ENCODE data around the gene NISCH.

Gene NISCH

GRCh38 chr3:52432225-52432624 is 23.2 kb upstream of the NISCH start:
- ChIA-PET POLR2A (interaction anchor here (1.5 kb wide), 1 partner anchor 21 kb away, joined by 4 read pairs; the partner anchor contains the start of gene TNNC1), CTCF (interaction anchor here (0.5 to 4.9 kb wide), 3 partner anchors 16 to 200 kb away, joined by 4 to 35 read pairs (median 6); no protein-coding TSS in a partner anchor)
- TF ChIP-seq CTBP1 (IDR thresholded peaks at IDR 0.05; ENCODE audit: borderline replicate concordance): no peak
- no peak for DNase-seq (ENCODE audit: extremely low spot score)

GRCh38 chr3:52432691-52433141 is 22.7 kb upstream of the NISCH start:
- ChIA-PET CTCF (interaction anchor here (0.5 to 1.2 kb wide), 3 partner anchors 13 to 200 kb away, joined by 4 to 6 read pairs (median 5); no protein-coding TSS in a partner anchor), POLR2A (interaction anchor here (1.5 to 2.5 kb wide), 2 partner anchors 13 to 21 kb away, joined by 4 to 11 read pairs; partner anchors contain the start of genes SEMA3G and TNNC1)
- no peak for DNase-seq (ENCODE audit: extremely low spot score)
- no peak for TF ChIP-seq SP1 (IDR thresholded peaks at IDR 0.05)
- TF ChIP-seq ELF4 (IDR thresholded peaks at IDR 0.05): no peak
- TF ChIP-seq LEF1 (IDR thresholded peaks at IDR 0.05; ENCODE audit: borderline replicate concordance): no peak
- TF ChIP-seq NFRKB (IDR thresholded peaks at IDR 0.05): no peak

GRCh38 chr3:52433328-52433995 is 21.9 kb upstream of the NISCH start:
- ChIA-PET POLR2A (interaction anchor here (2.5 kb wide), 1 partner anchor 13 kb away, joined by 11 read pairs; the partner anchor contains the start of gene SEMA3G), CTCF (interaction anchor here (1.2 to 1.8 kb wide), 2 partner anchors 13 kb away, joined by 5 to 8 read pairs; partner anchors contain the start of gene SEMA3G)
- no peak for DNase-seq (ENCODE audit: extremely low spot score)
- TF ChIP-seq, protein P1, sequence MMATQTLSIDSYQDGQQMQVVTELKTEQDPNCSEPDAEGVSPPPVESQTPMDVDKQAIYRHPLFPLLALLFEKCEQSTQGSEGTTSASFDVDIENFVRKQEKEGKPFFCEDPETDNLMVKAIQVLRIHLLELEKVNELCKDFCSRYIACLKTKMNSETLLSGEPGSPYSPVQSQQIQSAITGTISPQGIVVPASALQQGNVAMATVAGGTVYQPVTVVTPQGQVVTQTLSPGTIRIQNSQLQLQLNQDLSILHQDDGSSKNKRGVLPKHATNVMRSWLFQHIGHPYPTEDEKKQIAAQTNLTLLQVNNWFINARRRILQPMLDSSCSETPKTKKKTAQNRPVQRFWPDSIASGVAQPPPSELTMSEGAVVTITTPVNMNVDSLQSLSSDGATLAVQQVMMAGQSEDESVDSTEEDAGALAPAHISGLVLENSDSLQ (IDR thresholded peaks at IDR 0.05): no peak
- no peak for TF ChIP-seq FOXA1 (IDR thresholded peaks at IDR 0.05)
- TF ChIP-seq L3MBTL2 (conservative IDR thresholded peaks at IDR 0.05): no peak
- TF ChIP-seq CTBP1 (IDR thresholded peaks at IDR 0.05; ENCODE audit: borderline replicate concordance): no peak
- TF ChIP-seq BHLHE40 (IDR thresholded peaks at IDR 0.05; ENCODE audit: borderline replicate concordance): no peak
- no peak for TF ChIP-seq TARDBP (IDR thresholded peaks at IDR 0.05)
- no peak for TF ChIP-seq HDGF (IDR thresholded peaks at IDR 0.05; ENCODE audit: borderline replicate concordance)
- no peak for TF ChIP-seq ZNF384 (IDR thresholded peaks at IDR 0.05)
- TF ChIP-seq FOXK2 (IDR thresholded peaks at IDR 0.05): no peak
- TF ChIP-seq FOXM1 (IDR thresholded peaks at IDR 0.05; ENCODE audit: borderline replicate concordance): no peak
- no peak for TF ChIP-seq SP1 (IDR thresholded peaks at IDR 0.05)
- TF ChIP-seq ELF4 (IDR thresholded peaks at IDR 0.05): no peak
- no peak for TF ChIP-seq ARNT (IDR thresholded peaks at IDR 0.05)
- TF ChIP-seq LEF1 (IDR thresholded peaks at IDR 0.05; ENCODE audit: borderline replicate concordance): no peak
- TF ChIP-seq NFRKB (IDR thresholded peaks at IDR 0.05): no peak
- no peak for TF ChIP-seq SUZ12 (IDR thresholded peaks at IDR 0.05)

DNA sequence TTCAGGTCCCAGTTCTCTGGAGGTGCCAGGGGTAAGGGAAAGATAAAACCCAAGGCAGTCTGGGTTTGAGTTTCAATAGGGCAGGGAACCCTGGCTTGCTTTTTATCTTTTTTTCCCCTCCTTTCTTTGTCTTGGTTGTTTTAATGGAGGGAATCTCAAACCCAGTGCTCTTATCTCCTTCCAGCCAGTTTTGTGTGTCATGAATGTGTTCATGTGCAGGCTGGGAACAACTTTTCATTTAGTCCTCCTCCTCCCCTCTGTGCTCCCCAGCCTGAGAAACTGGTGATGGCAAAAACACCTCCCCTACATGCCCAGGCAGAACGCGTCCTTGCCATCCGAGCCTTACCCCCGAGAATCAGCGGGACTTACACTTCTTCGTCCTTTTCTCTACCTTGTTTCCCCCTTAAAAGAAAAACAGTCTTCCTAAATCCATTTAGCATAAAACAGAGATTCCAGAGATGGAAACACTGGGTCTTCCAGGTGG is 21.4 kb upstream of the NISCH start:
- CTCF ChIA-PET: interaction anchor here (1.8 kb wide), 1 partner anchor 12 kb away, joined by 8 read pairs; the partner anchor contains the start of gene SEMA3G

GRCh38 chr3:52434491-52435115 is 20.8 kb upstream of the NISCH start:
- ChIA-PET CTCF (interaction anchor here (1.8 kb wide), 1 partner anchor 11 kb away, joined by 8 read pairs; the partner anchor contains the start of gene SEMA3G), POLR2A (interaction anchor here (2.5 kb wide), 1 partner anchor 12 kb away, joined by 11 read pairs; the partner anchor contains the start of gene SEMA3G)
- no peak for TF ChIP-seq SUZ12 (IDR thresholded peaks at IDR 0.05)
- TF ChIP-seq LEF1 (IDR thresholded peaks at IDR 0.05; ENCODE audit: borderline replicate concordance): no peak
- no peak for TF ChIP-seq CTBP1 (IDR thresholded peaks at IDR 0.05; ENCODE audit: borderline replicate concordance)
- no peak for TF ChIP-seq ZNF384 (IDR thresholded peaks at IDR 0.05)
- TF ChIP-seq FOXM1 (IDR thresholded peaks at IDR 0.05; ENCODE audit: borderline replicate concordance): no peak
- no peak for TF ChIP-seq FOXK2 (IDR thresholded peaks at IDR 0.05)
- no peak for TF ChIP-seq BHLHE40 (IDR thresholded peaks at IDR 0.05; ENCODE audit: borderline replicate concordance)
- TF ChIP-seq NFRKB (IDR thresholded peaks at IDR 0.05): no peak
- TF ChIP-seq, protein P1 (IDR thresholded peaks at IDR 0.05): no peak
- no peak for DNase-seq (ENCODE audit: extremely low spot score)

More for the DNA sequence above, 21.4 kb upstream of the NISCH start:
- POLR2A ChIA-PET: interaction anchor here (2.5 kb wide), 1 partner anchor 12 kb away, joined by 11 read pairs; the partner anchor contains the start of gene SEMA3G
- DNase-seq (ENCODE audit: extremely low spot score): no peak
- no peak for TF ChIP-seq CTBP1 (IDR thresholded peaks at IDR 0.05; ENCODE audit: borderline replicate concordance)
- TF ChIP-seq, protein P1 (IDR thresholded peaks at IDR 0.05): no peak
- no peak for TF ChIP-seq HDGF (IDR thresholded peaks at IDR 0.05; ENCODE audit: borderline replicate concordance)
- no peak for TF ChIP-seq FOXK2 (IDR thresholded peaks at IDR 0.05)
- no peak for TF ChIP-seq LEF1 (IDR thresholded peaks at IDR 0.05; ENCODE audit: borderline replicate concordance)
- TF ChIP-seq ARNT (IDR thresholded peaks at IDR 0.05): no peak
- TF ChIP-seq L3MBTL2 (conservative IDR thresholded peaks at IDR 0.05): no peak
- no peak for TF ChIP-seq ELF4 (IDR thresholded peaks at IDR 0.05)
- no peak for TF ChIP-seq FOXM1 (IDR thresholded peaks at IDR 0.05; ENCODE audit: borderline replicate concordance)
- no peak for TF ChIP-seq SUZ12 (IDR thresholded peaks at IDR 0.05)
- no peak for TF ChIP-seq SP1 (IDR thresholded peaks at IDR 0.05)
- TF ChIP-seq TARDBP (IDR thresholded peaks at IDR 0.05): no peak

Measured in HEK293T (cell line).